ENCODE results near the gene CCDC127. TPM values are rescaled to one million over a fixed set of nuclear protein-coding genes. Genes with fewer than 3 reads are reported as not detected.

Gene CCDC127
- total and polyA plus RNA-seq, 2 donors (not counting 3 experiments of a cell fraction or from before 2014, with no cell fraction given) = 3.4 to 6.3 TPM

GRCh38 chr5:203246-203930 lies 14.6 kb downstream of the CCDC127 start:
- no peaks in the 10 kb centered on the region for H4K20me1 ChIP-seq (replicated peaks; ENCODE audit: control insufficient read depth, extremely low read depth, insufficient read depth, low read length)
- FAIRE-seq (no peak), DNase-seq (ENCODE audit: low read depth, low spot score) (no peak)
- peaks cover 9% of the 10 kb centered on the region for H3K79me2 ChIP-seq (ENCODE audit: control insufficient read depth, insufficient read depth, low read length)
- TF ChIP-seq EZH2 (IDR thresholded peaks at IDR 0.05; ENCODE audit: borderline replicate concordance, low read depth, low read length, severe bottlenecking) = no peak
- TF ChIP-seq, protein P1, sequence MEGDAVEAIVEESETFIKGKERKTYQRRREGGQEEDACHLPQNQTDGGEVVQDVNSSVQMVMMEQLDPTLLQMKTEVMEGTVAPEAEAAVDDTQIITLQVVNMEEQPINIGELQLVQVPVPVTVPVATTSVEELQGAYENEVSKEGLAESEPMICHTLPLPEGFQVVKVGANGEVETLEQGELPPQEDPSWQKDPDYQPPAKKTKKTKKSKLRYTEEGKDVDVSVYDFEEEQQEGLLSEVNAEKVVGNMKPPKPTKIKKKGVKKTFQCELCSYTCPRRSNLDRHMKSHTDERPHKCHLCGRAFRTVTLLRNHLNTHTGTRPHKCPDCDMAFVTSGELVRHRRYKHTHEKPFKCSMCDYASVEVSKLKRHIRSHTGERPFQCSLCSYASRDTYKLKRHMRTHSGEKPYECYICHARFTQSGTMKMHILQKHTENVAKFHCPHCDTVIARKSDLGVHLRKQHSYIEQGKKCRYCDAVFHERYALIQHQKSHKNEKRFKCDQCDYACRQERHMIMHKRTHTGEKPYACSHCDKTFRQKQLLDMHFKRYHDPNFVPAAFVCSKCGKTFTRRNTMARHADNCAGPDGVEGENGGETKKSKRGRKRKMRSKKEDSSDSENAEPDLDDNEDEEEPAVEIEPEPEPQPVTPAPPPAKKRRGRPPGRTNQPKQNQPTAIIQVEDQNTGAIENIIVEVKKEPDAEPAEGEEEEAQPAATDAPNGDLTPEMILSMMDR (IDR thresholded peaks at IDR 0.05; ENCODE audit: extremely low read depth in 1 of 2, insufficient read depth in 1 of 2, low read depth in 1 of 2, low read length in 2 of 2) = no peak
- TF ChIP-seq MYC (IDR thresholded peaks at IDR 0.05; ENCODE audit: low read depth, low read length) = no peak
- TF ChIP-seq GATA2 (IDR thresholded peaks at IDR 0.05; ENCODE audit: insufficient read depth, insufficient read length, low read depth, low read length) = no peak
- BruUV-seq (replicated peaks) = no TSS peak
- no peaks in the 10 kb centered on the region for H3K4me1 ChIP-seq (ENCODE audit: control insufficient read depth, extremely low read depth, insufficient read depth, low read length)
- POLR2A ChIA-PET = no interaction called here
- no peak overlapping the region for H3K4me2 ChIP-seq (ENCODE audit: insufficient read depth, low read length)
- H3K4me3 ChIP-seq (replicated peaks in 1 of 3; ENCODE audit: insufficient read depth in 1 of 3, low read depth in 1 of 3, low read length in 3 of 3) = no peak overlapping the region
- H3K9me1 ChIP-seq (replicated peaks; ENCODE audit: control insufficient read depth, extremely low read depth, insufficient read depth, low read length) = no peaks in the 10 kb centered on the region
- dilution Hi-C loops (cut with MboI; ENCODE audit: extremely low pct_ligation_motif_present, low sequenced_read_pairs) = no loop called here
- H3K27me3 ChIP-seq (ENCODE audit: control insufficient read depth in 2 of 2, insufficient read depth in 2 of 2, low read length in 2 of 2) = no peaks in the 10 kb centered on the region
- H3K36me3 ChIP-seq (ENCODE audit: control insufficient read depth in 2 of 2, extremely low read depth in 1 of 2, insufficient read depth in 2 of 2, low read length in 2 of 2) = peaks cover 5 to 19% of the 10 kb centered on the region in 2 experiments
- H3K27ac ChIP-seq (ENCODE audit: insufficient read depth, low read depth, low read length) = no peak overlapping the region
- no peaks in the 10 kb centered on the region for H3K9me3 ChIP-seq (replicated peaks; ENCODE audit: control insufficient read depth, insufficient read depth, low read length)
- CTCF ChIA-PET = interaction anchor here (0.8 to 1.1 kb wide), 2 partner anchors 15 to 20 kb away, joined by 3 read pairs; no protein-coding TSS in a partner anchor
- intact Hi-C loops (cut with micrococcal nuclease) = no loop called here
- H3K9ac ChIP-seq (replicated peaks; ENCODE audit: extremely low read depth, insufficient read depth, low read length) = no peak overlapping the region
- no peak overlapping the region for H2AFZ ChIP-seq (ENCODE audit: low read depth, low read length)

DNA sequence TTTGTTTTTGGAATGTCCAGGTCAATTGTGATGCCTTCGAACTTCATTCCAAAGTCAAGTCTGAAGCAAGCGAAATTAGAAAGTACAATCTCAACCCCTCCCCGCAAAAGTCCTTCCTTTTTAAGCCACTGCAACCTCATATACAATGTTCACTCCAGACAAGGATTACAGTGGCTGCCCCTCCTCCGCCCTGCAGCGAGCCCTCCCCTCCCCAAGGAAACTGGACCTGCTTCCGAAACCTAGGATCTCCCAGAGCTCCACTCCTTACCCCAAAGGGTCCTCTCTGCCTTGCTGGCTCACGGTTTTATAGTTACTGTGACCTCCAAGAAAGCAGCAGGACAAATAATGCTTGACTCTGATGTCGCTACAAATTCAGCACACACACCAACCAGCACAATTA lies 16.3 kb downstream of the CCDC127 start:
- no peak overlapping the region for H2AFZ ChIP-seq (ENCODE audit: low read depth, low read length)
- ChIA-PET POLR2A (no interaction called here), CTCF (interaction anchor here (0.7 kb wide), 1 partner anchor 13 kb away, joined by 3 read pairs; no protein-coding TSS in a partner anchor)
- no peak overlapping the region for H3K9ac ChIP-seq (replicated peaks; ENCODE audit: extremely low read depth, insufficient read depth, low read length)
- TF ChIP-seq MYC (IDR thresholded peaks at IDR 0.05; ENCODE audit: low read depth, low read length) (no peak), JUN (IDR thresholded peaks at IDR 0.05; ENCODE audit: borderline replicate concordance, insufficient read depth, insufficient read length, low read depth) (no peak), EZH2 (IDR thresholded peaks at IDR 0.05; ENCODE audit: borderline replicate concordance, low read depth, low read length, severe bottlenecking) (no peak), POLR2AphosphoS5 (IDR thresholded peaks at IDR 0.05; ENCODE audit: insufficient read depth, low read depth, low read length) (no peak), FOS (IDR thresholded peaks at IDR 0.05; ENCODE audit: borderline replicate concordance, insufficient read depth, low read length) (no peak), MAX (IDR thresholded peaks at IDR 0.05; ENCODE audit: insufficient read depth, insufficient read length) (no peak), POLR2A (IDR thresholded peaks at IDR 0.05; ENCODE audit: low read depth, low read length) (no peak), GATA2 (IDR thresholded peaks at IDR 0.05; ENCODE audit: insufficient read depth, insufficient read length, low read depth, low read length) (no peak)
- TF ChIP-seq, protein P1 (IDR thresholded peaks at IDR 0.05; ENCODE audit: extremely low read depth in 1 of 2, insufficient read depth in 1 of 2, low read depth in 1 of 2, low read length in 2 of 2) = no peak
- H3K27me3 ChIP-seq (ENCODE audit: control insufficient read depth in 2 of 2, insufficient read depth in 2 of 2, low read length in 2 of 2) = no peaks in the 10 kb centered on the region
- intact Hi-C loops (cut with micrococcal nuclease) = no loop called here
- no peaks in the 10 kb centered on the region for H3K9me1 ChIP-seq (replicated peaks; ENCODE audit: control insufficient read depth, extremely low read depth, insufficient read depth, low read length)
- no peak overlapping the region for H3K4me2 ChIP-seq (ENCODE audit: insufficient read depth, low read length)
- FAIRE-seq (no peak), DNase-seq (ENCODE audit: low read depth, low spot score) (no peak)
- H3K79me2 ChIP-seq (ENCODE audit: control insufficient read depth, insufficient read depth, low read length) = no peaks in the 10 kb centered on the region
- H3K27ac ChIP-seq (ENCODE audit: insufficient read depth, low read depth, low read length) = no peak overlapping the region
- H4K20me1 ChIP-seq (replicated peaks; ENCODE audit: control insufficient read depth, extremely low read depth, insufficient read depth, low read length) = no peaks in the 10 kb centered on the region
- no TSS peak for BruUV-seq (replicated peaks)
- no peak overlapping the region for H3K4me3 ChIP-seq (replicated peaks in 1 of 3; ENCODE audit: insufficient read depth in 1 of 3, low read depth in 1 of 3, low read length in 3 of 3)
- H3K36me3 ChIP-seq (ENCODE audit: control insufficient read depth in 2 of 2, extremely low read depth in 1 of 2, insufficient read depth in 2 of 2, low read length in 2 of 2) = peaks cover 5 to 17% of the 10 kb centered on the region in 2 experiments
- no peaks in the 10 kb centered on the region for H3K9me3 ChIP-seq (replicated peaks; ENCODE audit: control insufficient read depth, insufficient read depth, low read length)
- no peaks in the 10 kb centered on the region for H3K4me1 ChIP-seq (ENCODE audit: control insufficient read depth, extremely low read depth, insufficient read depth, low read length)
- dilution Hi-C loops (cut with MboI; ENCODE audit: extremely low pct_ligation_motif_present, low sequenced_read_pairs) = no loop called here

All from endothelial cell of umbilical vein (primary cell).